B cell (primary cell): ENCODE results near the gene RHOBTB1. TPM values are rescaled to one million over a fixed set of nuclear protein-coding genes. Genes with fewer than 3 reads are reported as not detected.

Experiments
- ATAC-seq: fragments of 200-7000 bp; cut with Tn5 transposase; one replicate; pipeline ENCODE4 v1.10.0; 2021; ENCODE audit warnings: low read depth, mild to moderate bottlenecking, moderate number of reproducible peaks, moderate library complexity
- CTCF ChIA-PET: fragments of 350-600 bp; sonication (Branson Sonifier 250); formaldehyde crosslinking; loops from one replicate; lab custom pipeline; 2021; ENCODE audit warnings: antibody characterized with exemption, inconsistent platforms; lab: Charles Lee
- POLR2A ChIA-PET: fragments of 350-600 bp; sonication (Branson Sonifier 250); formaldehyde crosslinking; loops from one replicate; lab custom pipeline; 2021; ENCODE audit warnings: antibody characterized with exemption; lab: Charles Lee
- DNase-seq: peaks from one replicate; pipeline ENCODE4 v3.0.0; 2013
- H2AFZ ChIP-seq: 2 replicates; pipeline ENCODE4 v1.6.1; 2012; ENCODE audit warnings: mild to moderate bottlenecking, low read depth, low read length; ENCODE audit not compliant: insufficient read depth, poor library complexity, severe bottlenecking
- H3K27ac ChIP-seq, 2 donors: 1 replicate in 1 of 2; 2 replicates in 1 of 2; pipeline ENCODE4 v1.5.1; 2012 to 2013; ENCODE audit warnings: low read length in 2 of 2, mild to moderate bottlenecking in 2 of 2, moderate library complexity in 1 of 2
- H3K27me3 ChIP-seq, 4 experiments: fragments of 200-600 bp in 1 of 4; sonication (generic) in 1 of 4; replicated peaks in 1 of 4; 1 replicate in 2 of 4; 2 replicates in 2 of 4; pipeline versions ENCODE4 v1.6.1 to v1.7.0; 2013 to 2016; ENCODE audit warnings: low read length in 3 of 4, mild to moderate bottlenecking in 2 of 4, mixed read lengths in 1 of 4, moderate library complexity in 1 of 4; ENCODE audit not compliant: insufficient read depth in 4 of 4, control insufficient read depth in 3 of 4; ENCODE audit errors: control extremely low read depth in 1 of 4
- H3K36me3 ChIP-seq, 2 experiments: replicated peaks in 1 of 2; 1 replicate in 1 of 2; 2 replicates in 1 of 2; pipeline versions ENCODE4 v1.6.1 to v1.7.1; 2013; ENCODE audit warnings: low read length in 1 of 2; ENCODE audit not compliant: insufficient read depth in 2 of 2, control insufficient read depth in 1 of 2; ENCODE audit errors: control extremely low read depth in 1 of 2, extremely low read depth in 1 of 2
- H3K4me1 ChIP-seq, 2 donors: fragments of 200-600 bp in 1 of 2; sonication (generic) in 1 of 2; 1 replicate in 1 of 2; 2 replicates in 1 of 2; pipeline versions ENCODE4 v1.5.1 to v1.6.1; 2013 to 2017; ENCODE audit warnings: low read length in 2 of 2; ENCODE audit not compliant: control insufficient read depth in 2 of 2, insufficient read depth in 2 of 2
- H3K4me2 ChIP-seq: replicated peaks from 2 replicates; pipeline ENCODE3; 2012; ENCODE audit warnings: mild to moderate bottlenecking, low read depth, low read length; ENCODE audit not compliant: poor library complexity, severe bottlenecking
- H3K4me3 ChIP-seq, 5 experiments: fragments of 200-600 bp in 1 of 5; sonication (generic) in 1 of 5; 1 replicate in 3 of 5; 2 replicates in 2 of 5; pipeline versions ENCODE4 v1.5.1 to v1.7.0; 2011 to 2016; ENCODE audit warnings: low read length in 4 of 5, mild to moderate bottlenecking in 4 of 5, low read depth in 2 of 5, control low read depth in 1 of 5, moderate library complexity in 1 of 5; ENCODE audit not compliant: insufficient read depth in 1 of 5; ENCODE audit errors: control extremely low read depth in 1 of 5, extremely low read depth in 1 of 5
- H3K79me2 ChIP-seq: fragments of 200-600 bp; sonication (generic); one replicate; pipeline ENCODE4 v1.6.0; 2016; ENCODE audit warnings: low read length; ENCODE audit not compliant: control insufficient read depth, insufficient read depth
- H3K9ac ChIP-seq: fragments of 200-600 bp; sonication (generic); 2 replicates; pipeline ENCODE4 v1.6.1; 2017; ENCODE audit warnings: mild to moderate bottlenecking, low read length, moderate library complexity
- H3K9me3 ChIP-seq, 3 donors: one replicate each; pipeline versions ENCODE4 v1.6.1 to v1.7.1; 2013; ENCODE audit warnings: low read length in 2 of 3; ENCODE audit not compliant: control insufficient read depth in 2 of 3, insufficient read depth in 1 of 3; ENCODE audit errors: control extremely low read depth in 1 of 3
- H4K20me1 ChIP-seq: 2 replicates; pipeline ENCODE4 v1.6.0; 2012; ENCODE audit warnings: mild to moderate bottlenecking, low read length; ENCODE audit not compliant: insufficient read depth, control insufficient read depth, poor library complexity, severe bottlenecking
- H3K27ac Mint-ChIP-seq: one replicate; pipeline ENCODE4 v1.8.0; 2021; ENCODE audit warnings: mixed read lengths
- H3K27me3 Mint-ChIP-seq: one replicate; pipeline ENCODE4 v1.8.0; 2021; ENCODE audit warnings: mixed read lengths
- H3K4me1 Mint-ChIP-seq: one replicate; pipeline ENCODE4 v1.8.0; 2021; ENCODE audit warnings: mixed read lengths
- H3K4me3 Mint-ChIP-seq: one replicate; pipeline ENCODE4 v1.8.0; 2021; ENCODE audit warnings: mixed read lengths
- H3K9me3 Mint-ChIP-seq: one replicate; pipeline ENCODE4 v1.8.0; 2022; ENCODE audit warnings: mixed read lengths; ENCODE audit not compliant: insufficient read depth
- CTCF ChIP-seq: fragments of 200-600 bp; IDR thresholded peaks from one replicate; pipeline ENCODE4 v1.8.0; 2022; ENCODE audit warnings: antibody characterized with exemption, mild to moderate bottlenecking
- EZH2 ChIP-seq: IDR thresholded peaks from 2 replicates; pipeline ENCODE4 v1.6.1; 2012; ENCODE audit warnings: borderline replicate concordance, low read depth, mild to moderate bottlenecking, moderate library complexity, low read length; ENCODE audit not compliant: insufficient read depth, poor library complexity, severe bottlenecking
- WGBS: methylation state at CpG from one replicate; pipeline ENCODE4 v1.1.5; 2013; ENCODE audit warnings: missing lambda C conversion rate; ENCODE audit not compliant: insufficient coverage; 5-methylcytosine and 5-hydroxymethylcytosine counted together
- intact Hi-C: fragments of 100-400 bp; cut with micrococcal nuclease; formaldehyde crosslinking; loops from one replicate; pipeline ENCODE4 v1.10.0; 2022
- polyA plus RNA-seq: library from polyadenylated mRNA; depleted of rRNA; stranded (reverse); fragments of >200 nt; gene quantifications from 2 replicates; pipeline ENCODE4 v1.2.3, GENCODE V29; 2012
- total RNA-seq, 2 donors: library from RNA; stranded (reverse); fragments of 120-200 nt in 1 of 2; gene quantifications; 1 replicate in 1 of 2; 2 replicates in 1 of 2; pipeline versions ENCODE4 v1.2.3 to v1.2.4, GENCODE V29; 2013 to 2022

RHOBTB1 gene
- total and polyA plus RNA-seq, 2 donors (not counting 1 experiment from before 2014, with no cell fraction given) = 0.07 to 0.60 TPM

- H3K9me3 Mint-ChIP-seq = no peaks in the 10 kb centered on the region
- WGBS = no CpG with 5 or more reads among the region's 2 CpGs
- Histone ChIP-seq H3K9me3 (no peaks in the 10 kb centered on the region), H3K4me1 (no peaks in the 10 kb centered on the region), H3K36me3 (no peaks in the 10 kb centered on the region), H3K27me3 (peaks cover 0 to 2% (median 0%) of the 10 kb centered on the region in 4 experiments), H3K9ac (no peak overlapping the region), H3K4me2 (no peak overlapping the region), H3K4me3 (no peak overlapping the region), H3K27ac (no peak overlapping the region), H2AFZ (no peak overlapping the region), H4K20me1 (no peaks in the 10 kb centered on the region), H3K79me2 (no peaks in the 10 kb centered on the region)
- TF ChIP-seq EZH2 = no peak
- TF ChIP-seq CTCF = no peak
- ATAC-seq = no peak
- CTCF ChIA-PET = interaction anchor here (0.5 kb wide), 1 partner anchor 10 kb away, joined by 4 read pairs; no protein-coding TSS in a partner anchor
- no peaks in the 10 kb centered on the region for H3K4me1 Mint-ChIP-seq
- POLR2A ChIA-PET = no interaction called here
- peaks cover 19% of the 10 kb centered on the region for H3K27me3 Mint-ChIP-seq
- H3K4me3 Mint-ChIP-seq = no peak overlapping the region
- no peak overlapping the region for H3K27ac Mint-ChIP-seq
- no peak for DNase-seq
- intact Hi-C loops = no loop called here
These were observed 33.5 kb upstream of the RHOBTB1 start for GRCh38 chr10:60977161-60978122.

GRCh38 chr10:60976687-60977086 lies 32.7 kb upstream of the RHOBTB1 start:
- Histone ChIP-seq H4K20me1 (no peaks in the 10 kb centered on the region), H3K27me3 (peaks cover 0 to 2% (median 0%) of the 10 kb centered on the region in 4 experiments), H3K79me2 (no peaks in the 10 kb centered on the region), H3K27ac (no peak overlapping the region), H3K4me1 (no peaks in the 10 kb centered on the region), H3K9me3 (no peaks in the 10 kb centered on the region), H3K4me3 (no peak overlapping the region), H2AFZ (no peak overlapping the region), H3K9ac (no peak overlapping the region), H3K36me3 (no peaks in the 10 kb centered on the region), H3K4me2 (no peak overlapping the region)
- H3K9me3 Mint-ChIP-seq = no peaks in the 10 kb centered on the region
- ChIA-PET POLR2A (no interaction called here), CTCF (no interaction called here)
- TF ChIP-seq EZH2 (no peak), CTCF (no peak)
- H3K27me3 Mint-ChIP-seq = peaks cover 19% of the 10 kb centered on the region
- WGBS = no CpG with 5 or more reads among the region's 2 CpGs
- H3K4me3 Mint-ChIP-seq = no peak overlapping the region
- no peaks in the 10 kb centered on the region for H3K4me1 Mint-ChIP-seq
- H3K27ac Mint-ChIP-seq = no peak overlapping the region
- DNase-seq (no peak), ATAC-seq (no peak)
- intact Hi-C loops = no loop called here
